Upper lobe of right lung (tissue), 1 donor: ENCODE results near the gene ADCY6. TPM values are rescaled to one million over a fixed set of nuclear protein-coding genes. Genes with fewer than 3 reads are reported as not detected.

Source experiments
- ATAC-seq: fragments of 200-7000 bp; cut with Tn5 transposase; one replicate; pipeline ENCODE4 v1.9.1; 2020; ENCODE audit warnings: mild to moderate bottlenecking, moderate library complexity
- DNase-seq: peaks from one replicate; pipeline ENCODE4 v3.0.0-alpha.2; 2020
- H3K27ac ChIP-seq: fragments of 200-600 bp; one replicate; pipeline ENCODE4 v1.8.0; 2022
- H3K27me3 ChIP-seq: fragments of 200-600 bp; one replicate; pipeline ENCODE4 v1.8.0; 2022; ENCODE audit warnings: mild to moderate bottlenecking
- H3K36me3 ChIP-seq: fragments of 200-600 bp; one replicate; pipeline ENCODE4 v1.8.0; 2022
- H3K4me1 ChIP-seq: fragments of 200-600 bp; one replicate; pipeline ENCODE4 v1.8.0; 2022
- H3K4me3 ChIP-seq: fragments of 200-600 bp; one replicate; pipeline ENCODE4 v1.8.0; 2022; ENCODE audit warnings: mild to moderate bottlenecking
- H3K9me3 ChIP-seq: fragments of 200-600 bp; one replicate; pipeline ENCODE4 v1.8.0; 2022
- intact Hi-C: fragments of 100-400 bp; cut with DNase I; formaldehyde crosslinking; loops from one replicate; pipeline ENCODE4 v1.11.0; 2022
- total RNA-seq: library from RNA; stranded (reverse); fragmentation: NEBNext Ultra II Directional; extraction: Animal tissue kit (Norgen Biotek cat#: 25700); gene quantifications from one replicate; pipeline ENCODE4 v1.2.1, GENCODE V29; 2021
- TF ChIP-seq, protein P1 (sequence below): fragments of 200-600 bp; IDR thresholded peaks from one replicate; pipeline ENCODE4 v1.8.0; 2022; ENCODE audit warnings: antibody characterized with exemption
- donor health status: DM: no; HTN: yes; CAD: no; lungs with severe emphysema.

ADCY6 gene
- total RNA-seq, 1 donor from 2014 or later, result 42.9 TPM

DNA sequence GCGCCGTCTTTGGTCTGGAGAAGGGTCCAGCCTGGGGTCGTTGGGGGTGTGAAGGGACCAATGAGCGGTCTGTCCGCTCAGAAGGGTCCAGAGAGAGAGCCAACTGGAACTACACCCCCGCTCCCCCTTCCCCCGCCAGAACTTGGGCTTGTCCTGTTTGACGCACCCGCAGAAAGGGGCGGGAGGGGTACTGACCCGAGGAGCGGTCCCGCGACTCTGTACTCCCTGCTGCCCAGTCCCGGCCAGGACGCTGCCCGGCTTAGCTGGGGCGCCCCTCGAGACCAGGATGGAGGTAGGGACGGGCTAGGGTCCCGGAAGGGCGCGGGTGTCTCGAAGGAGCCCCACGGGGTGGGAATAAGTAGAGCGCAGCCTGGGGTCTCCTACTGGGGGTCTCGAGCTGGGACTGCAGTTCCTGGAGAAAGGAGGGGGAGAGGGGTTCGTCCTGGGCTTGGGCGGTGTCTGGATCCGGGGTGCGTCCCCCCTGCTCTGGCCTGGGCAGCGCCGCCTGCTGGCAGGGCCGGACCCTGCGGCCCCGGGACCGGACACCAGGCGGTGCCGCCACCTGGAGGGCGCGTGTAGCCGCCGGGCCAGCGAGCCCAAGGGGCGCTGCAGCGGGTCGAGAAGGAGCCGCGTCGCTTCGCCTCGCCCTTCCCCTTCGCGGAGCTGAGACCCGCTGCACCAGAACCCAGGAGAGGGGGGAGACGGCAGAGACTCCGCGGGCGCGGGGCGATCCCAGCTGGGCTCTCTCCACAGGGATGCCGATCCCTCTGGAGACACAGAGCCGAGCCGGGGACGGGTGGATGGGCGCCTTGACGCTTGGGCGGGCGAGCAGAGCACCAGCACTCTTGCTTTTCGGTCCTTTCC lies 25.6 kb upstream of the ADCY6 start:
- peaks cover 30% of the 10 kb centered on the region for H3K4me1 ChIP-seq
- H3K9me3 ChIP-seq, result no peaks in the 10 kb centered on the region
- H3K4me3 ChIP-seq, result peak overlapping the region; percentile 94

DNA sequence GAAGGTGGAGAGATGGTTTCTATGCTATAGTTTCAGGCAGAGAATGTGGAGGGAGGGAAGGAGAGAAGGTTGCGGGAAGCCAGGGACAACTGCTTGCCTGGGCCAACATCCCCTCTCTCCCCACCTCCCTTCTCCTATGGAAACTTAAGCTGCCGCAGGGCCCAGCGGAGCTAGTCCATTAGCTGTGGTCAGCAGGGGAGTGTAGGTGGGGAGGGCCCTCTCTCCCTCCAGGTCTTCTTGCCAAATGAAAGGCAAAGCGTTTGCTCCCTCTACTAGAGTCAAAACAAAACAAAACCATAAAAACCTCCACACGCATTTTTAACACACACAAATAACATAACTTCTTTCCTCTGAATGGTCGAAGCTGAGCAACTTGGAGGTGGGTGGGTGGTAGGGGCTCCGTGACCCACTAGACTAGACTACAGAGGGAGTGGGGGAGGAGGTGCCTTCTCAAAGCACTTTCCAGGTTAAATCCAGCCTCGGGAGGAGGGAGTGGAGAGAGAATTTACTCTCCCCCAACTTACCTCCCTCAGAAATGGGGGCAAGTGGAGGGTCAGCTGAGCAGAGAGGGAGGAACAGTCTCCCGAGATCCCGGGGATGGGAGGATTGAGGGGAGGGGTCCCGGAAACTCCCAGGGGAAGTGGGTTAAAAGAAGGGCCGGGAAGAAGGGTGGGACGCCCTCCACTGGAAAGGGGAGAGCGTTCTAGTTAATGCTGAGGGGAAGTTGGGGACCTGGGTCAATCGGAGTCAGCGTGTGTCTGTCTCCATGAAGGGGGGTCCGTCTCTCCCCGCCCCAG lies 24.8 kb upstream of the ADCY6 start:
- Histone ChIP-seq H3K4me3 (peak overlapping the region; percentile 94), H3K36me3 (no peaks in the 10 kb centered on the region), H3K27ac (peak overlapping the region; percentile 87), H3K27me3 (no peaks in the 10 kb centered on the region), H3K9me3 (no peaks in the 10 kb centered on the region), H3K4me1 (peaks cover 30% of the 10 kb centered on the region)
- intact Hi-C loops, result no loop called here
- DNase-seq (no peak), ATAC-seq (no peak)
- TF ChIP-seq, protein P1, sequence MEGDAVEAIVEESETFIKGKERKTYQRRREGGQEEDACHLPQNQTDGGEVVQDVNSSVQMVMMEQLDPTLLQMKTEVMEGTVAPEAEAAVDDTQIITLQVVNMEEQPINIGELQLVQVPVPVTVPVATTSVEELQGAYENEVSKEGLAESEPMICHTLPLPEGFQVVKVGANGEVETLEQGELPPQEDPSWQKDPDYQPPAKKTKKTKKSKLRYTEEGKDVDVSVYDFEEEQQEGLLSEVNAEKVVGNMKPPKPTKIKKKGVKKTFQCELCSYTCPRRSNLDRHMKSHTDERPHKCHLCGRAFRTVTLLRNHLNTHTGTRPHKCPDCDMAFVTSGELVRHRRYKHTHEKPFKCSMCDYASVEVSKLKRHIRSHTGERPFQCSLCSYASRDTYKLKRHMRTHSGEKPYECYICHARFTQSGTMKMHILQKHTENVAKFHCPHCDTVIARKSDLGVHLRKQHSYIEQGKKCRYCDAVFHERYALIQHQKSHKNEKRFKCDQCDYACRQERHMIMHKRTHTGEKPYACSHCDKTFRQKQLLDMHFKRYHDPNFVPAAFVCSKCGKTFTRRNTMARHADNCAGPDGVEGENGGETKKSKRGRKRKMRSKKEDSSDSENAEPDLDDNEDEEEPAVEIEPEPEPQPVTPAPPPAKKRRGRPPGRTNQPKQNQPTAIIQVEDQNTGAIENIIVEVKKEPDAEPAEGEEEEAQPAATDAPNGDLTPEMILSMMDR, result no peak

More for the DNA sequence above, 25.6 kb upstream of the ADCY6 start:
- H3K36me3 ChIP-seq, result no peaks in the 10 kb centered on the region
- H3K27me3 ChIP-seq, result no peaks in the 10 kb centered on the region
- peak overlapping the region; percentile 87 for H3K27ac ChIP-seq
- TF ChIP-seq, protein P1, result peak; percentile 99
- DNase-seq (peak; percentile 94), ATAC-seq (peak; percentile 92)
- intact Hi-C loops, result no loop called here

DNA sequence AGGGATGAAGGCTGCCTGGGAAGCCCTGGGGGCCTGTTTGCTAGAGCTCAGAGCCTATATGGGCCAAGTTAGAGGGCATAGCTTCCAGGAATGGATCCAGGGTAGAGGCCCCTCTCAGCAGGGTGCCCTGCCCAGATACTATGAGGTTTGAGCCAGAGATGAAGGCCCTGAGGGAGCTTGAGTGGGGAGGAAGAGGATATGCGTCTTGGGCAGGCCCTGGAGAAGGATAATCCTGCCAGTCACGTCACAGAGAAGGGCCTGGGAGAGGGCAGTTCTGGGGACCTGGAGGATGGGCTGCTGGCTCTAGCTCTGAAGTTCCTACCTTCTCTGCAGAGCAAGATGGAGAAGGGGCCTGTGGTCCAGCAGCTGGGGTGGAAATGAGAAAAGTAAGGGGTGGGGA lies 23.5 kb upstream of the ADCY6 start:
- ATAC-seq, result no peak
- TF ChIP-seq, protein P1, result no peak
- no peak overlapping the region for H3K27ac ChIP-seq
- no peaks in the 10 kb centered on the region for H3K27me3 ChIP-seq
- no peaks in the 10 kb centered on the region for H3K36me3 ChIP-seq
- H3K4me3 ChIP-seq, result no peak overlapping the region
- intact Hi-C loops, result no loop called here
- DNase-seq, result no peak
- peaks cover 24% of the 10 kb centered on the region for H3K4me1 ChIP-seq
- no peaks in the 10 kb centered on the region for H3K9me3 ChIP-seq

DNA sequence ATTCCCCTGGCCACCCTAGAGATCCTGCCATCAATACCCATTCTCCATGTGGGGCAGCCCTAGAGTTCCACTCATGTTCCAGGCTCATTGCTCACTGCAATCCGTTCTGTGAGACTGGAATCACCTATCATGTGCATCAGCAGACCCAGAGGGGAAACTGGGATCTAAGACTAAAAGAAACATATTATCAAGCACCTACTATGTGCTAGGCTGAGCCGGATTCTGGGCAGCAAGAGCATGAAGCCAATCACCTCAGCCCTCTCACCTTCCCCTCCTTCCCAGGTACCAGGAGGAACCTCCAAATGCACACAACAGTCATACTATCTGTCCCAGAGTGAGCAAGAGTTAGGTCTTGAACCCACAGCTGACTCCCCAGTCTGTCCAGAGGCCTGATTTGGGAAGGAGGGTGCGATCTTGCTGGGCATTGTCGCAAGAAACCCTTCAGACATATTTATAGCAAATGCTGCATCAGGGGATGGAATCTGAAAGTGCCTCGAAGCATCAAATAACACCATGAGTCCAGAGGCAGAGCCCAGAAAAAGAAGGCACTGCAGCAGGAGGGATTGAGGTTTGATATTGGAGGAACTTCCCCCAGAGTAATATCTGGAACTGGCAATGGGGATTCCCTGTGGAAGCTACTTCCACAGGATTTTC lies 22.7 kb upstream of the ADCY6 start:
- TF ChIP-seq, protein P1, result no peak
- ATAC-seq, result no peak

DNA sequence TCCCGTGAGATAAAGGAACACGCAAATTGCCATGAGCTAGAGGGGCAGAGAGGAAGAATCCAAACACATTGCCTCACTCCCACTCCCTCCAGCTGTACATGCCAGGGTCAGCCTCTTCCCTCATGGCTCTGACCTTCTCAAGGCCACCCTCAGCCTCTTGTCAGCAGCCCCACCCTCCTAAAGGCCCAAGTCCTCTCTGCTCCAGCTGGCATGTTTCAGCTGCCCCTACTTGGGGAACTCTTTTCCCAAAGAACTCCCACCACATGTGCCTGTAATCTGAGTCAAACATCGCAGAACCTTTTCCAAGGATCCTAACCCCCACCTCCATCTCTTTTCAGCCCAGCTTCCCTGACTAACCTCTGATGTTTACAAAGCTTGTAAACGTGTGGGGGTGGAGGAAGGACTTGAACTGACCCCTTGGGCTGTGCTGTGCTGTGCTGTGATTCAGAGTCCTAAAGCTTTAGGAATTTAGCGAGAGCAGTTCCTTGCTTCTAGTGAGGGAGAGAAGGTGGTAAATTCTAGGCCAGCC lies 22.1 kb upstream of the ADCY6 start:
- Histone ChIP-seq H3K27ac (no peak overlapping the region), H3K27me3 (no peaks in the 10 kb centered on the region), H3K4me3 (no peak overlapping the region), H3K9me3 (no peaks in the 10 kb centered on the region), H3K4me1 (peaks cover 18% of the 10 kb centered on the region), H3K36me3 (no peaks in the 10 kb centered on the region)
- TF ChIP-seq, protein P1, result no peak
- intact Hi-C loops, result no loop called here
- ATAC-seq, result no peak
- DNase-seq, result no peak

More for the DNA sequence above, 22.7 kb upstream of the ADCY6 start:
- Histone ChIP-seq H3K27ac (no peak overlapping the region), H3K27me3 (no peaks in the 10 kb centered on the region), H3K9me3 (no peaks in the 10 kb centered on the region), H3K4me1 (peaks cover 23% of the 10 kb centered on the region), H3K4me3 (no peak overlapping the region), H3K36me3 (no peaks in the 10 kb centered on the region)
- DNase-seq, result no peak
- intact Hi-C loops, result no loop called here
